Suprapubic skin (tissue), 3 donors: ENCODE results near the gene IL17D.

Experiments used
- EP300 ChIP-seq: sonication (generic); formaldehyde crosslinking; IDR thresholded peaks from one replicate; pipeline ENCODE4 v1.6.1; 2017; ENCODE audit warnings: antibody characterized with exemption
- POLR2A ChIP-seq, 2 donors: fragments of 450-650 bp; IDR thresholded peaks; one replicate each; pipeline ENCODE4 v1.6.1; 2017; ENCODE audit warnings: antibody characterized with exemption in 2 of 2, mild to moderate bottlenecking in 2 of 2, moderate library complexity in 2 of 2
- TF ChIP-seq, protein P1 (sequence below), 2 donors: fragments of 200-600 bp in 1 of 2; fragments of 450-650 bp in 1 of 2; sonication (generic) in 1 of 2; IDR thresholded peaks; one replicate each; pipeline ENCODE4 v1.5.1; 2016 to 2019; ENCODE audit warnings: antibody characterized with exemption in 2 of 2, mild to moderate bottlenecking in 1 of 2, moderate library complexity in 1 of 2

DNA sequence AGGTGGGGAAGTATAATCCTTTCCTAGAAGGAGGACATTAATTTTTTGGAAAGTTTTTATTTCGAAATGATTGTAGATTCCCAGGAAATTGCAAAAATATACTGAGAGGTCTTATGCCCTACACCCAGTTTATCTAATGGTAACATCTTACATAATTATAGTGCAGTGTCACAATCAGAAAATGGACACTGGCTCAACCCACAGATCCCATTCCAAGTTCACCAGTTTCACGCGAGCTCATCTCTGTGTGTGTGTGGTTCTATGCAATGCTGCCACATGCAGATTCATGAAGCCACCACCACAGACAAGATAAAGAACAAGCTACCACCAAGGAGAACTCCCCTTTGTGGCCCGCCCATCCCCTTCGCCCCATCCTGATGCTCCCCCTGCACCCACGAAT is 24.4 kb downstream of the IL17D start:
- TF ChIP-seq, protein P1, sequence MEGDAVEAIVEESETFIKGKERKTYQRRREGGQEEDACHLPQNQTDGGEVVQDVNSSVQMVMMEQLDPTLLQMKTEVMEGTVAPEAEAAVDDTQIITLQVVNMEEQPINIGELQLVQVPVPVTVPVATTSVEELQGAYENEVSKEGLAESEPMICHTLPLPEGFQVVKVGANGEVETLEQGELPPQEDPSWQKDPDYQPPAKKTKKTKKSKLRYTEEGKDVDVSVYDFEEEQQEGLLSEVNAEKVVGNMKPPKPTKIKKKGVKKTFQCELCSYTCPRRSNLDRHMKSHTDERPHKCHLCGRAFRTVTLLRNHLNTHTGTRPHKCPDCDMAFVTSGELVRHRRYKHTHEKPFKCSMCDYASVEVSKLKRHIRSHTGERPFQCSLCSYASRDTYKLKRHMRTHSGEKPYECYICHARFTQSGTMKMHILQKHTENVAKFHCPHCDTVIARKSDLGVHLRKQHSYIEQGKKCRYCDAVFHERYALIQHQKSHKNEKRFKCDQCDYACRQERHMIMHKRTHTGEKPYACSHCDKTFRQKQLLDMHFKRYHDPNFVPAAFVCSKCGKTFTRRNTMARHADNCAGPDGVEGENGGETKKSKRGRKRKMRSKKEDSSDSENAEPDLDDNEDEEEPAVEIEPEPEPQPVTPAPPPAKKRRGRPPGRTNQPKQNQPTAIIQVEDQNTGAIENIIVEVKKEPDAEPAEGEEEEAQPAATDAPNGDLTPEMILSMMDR (IDR thresholded peaks at IDR 0.05), result no peak
- TF ChIP-seq EP300 (no peak), POLR2A (IDR thresholded peaks at IDR 0.05) (no peak)
